ENCODE data around the gene LDLR.
"Not testable (repeated sequence)": the region's sequence is repeated elsewhere in the genome, so short reads cannot be mapped to it uniquely, and the experiment has no call there.

LDLR gene

GRCh38 chr19:11177592-11177991 lies 88.3 kb downstream of the LDLR start:
- Histone ChIP-seq H3K4me1 (ENCODE audit: insufficient read depth, poor library complexity, severe bottlenecking) (no peaks in the 10 kb centered on the region), H3K27ac (ENCODE audit: poor library complexity, severe bottlenecking) (no peak overlapping the region), H3K9me3 (ENCODE audit: severe bottlenecking) (no peaks in the 10 kb centered on the region), H3K4me3 (ENCODE audit: severe bottlenecking) (no peak overlapping the region), H3K36me3 (ENCODE audit: low read depth) (peaks cover 31% of the 10 kb centered on the region; the same call in 1 of the 2 replicates), H3K27me3 (ENCODE audit: insufficient read depth, poor library complexity, severe bottlenecking) (no peaks in the 10 kb centered on the region)
- no peak for TF ChIP-seq CTCF (IDR thresholded peaks at IDR 0.05; ENCODE audit: poor library complexity, severe bottlenecking)
- DNase-seq (ENCODE audit: low spot score) = no peak
- ATAC-seq (ENCODE audit: low read depth) = no peak

GRCh38 chr19:11179145-11179465 lies 89.8 kb downstream of the LDLR start:
- ATAC-seq (ENCODE audit: low read depth) = not testable (repeated sequence)

GRCh38 chr19:11179716-11180297 lies 90.5 kb downstream of the LDLR start:
- peaks cover 15% of the 10 kb centered on the region; the same call in 1 of the 2 replicates for H3K36me3 ChIP-seq (ENCODE audit: low read depth)
- no peak for TF ChIP-seq CTCF (IDR thresholded peaks at IDR 0.05; ENCODE audit: poor library complexity, severe bottlenecking)
- H3K27ac ChIP-seq (ENCODE audit: poor library complexity, severe bottlenecking) = no peak overlapping the region

More at GRCh38 chr19:11179145-11179465, 89.8 kb downstream of the LDLR start:
- H3K36me3 ChIP-seq (ENCODE audit: low read depth) = peaks cover 20% of the 10 kb centered on the region; the same call in 1 of the 2 replicates
- H3K4me1 ChIP-seq (ENCODE audit: insufficient read depth, poor library complexity, severe bottlenecking); H3K27me3 ChIP-seq (ENCODE audit: insufficient read depth, poor library complexity, severe bottlenecking); H3K9me3 ChIP-seq (ENCODE audit: severe bottlenecking); H3K27ac ChIP-seq (ENCODE audit: poor library complexity, severe bottlenecking); H3K4me3 ChIP-seq (ENCODE audit: severe bottlenecking); DNase-seq (ENCODE audit: low spot score): not testable (repeated sequence)

GRCh38 chr19:11180346-11180745 lies 91.1 kb downstream of the LDLR start:
- ATAC-seq (ENCODE audit: low read depth) (no peak), DNase-seq (ENCODE audit: low spot score) (no peak)
- Histone ChIP-seq H3K4me1 (ENCODE audit: insufficient read depth, poor library complexity, severe bottlenecking) (no peaks in the 10 kb centered on the region), H3K27ac (ENCODE audit: poor library complexity, severe bottlenecking) (no peak overlapping the region), H3K36me3 (ENCODE audit: low read depth) (peaks cover 15% of the 10 kb centered on the region; the same call in 1 of the 2 replicates), H3K9me3 (ENCODE audit: severe bottlenecking) (no peaks in the 10 kb centered on the region), H3K27me3 (ENCODE audit: insufficient read depth, poor library complexity, severe bottlenecking) (no peaks in the 10 kb centered on the region), H3K4me3 (ENCODE audit: severe bottlenecking) (no peak overlapping the region)
- no peak for TF ChIP-seq CTCF (IDR thresholded peaks at IDR 0.05; ENCODE audit: poor library complexity, severe bottlenecking)

More at GRCh38 chr19:11179716-11180297, 90.5 kb downstream of the LDLR start:
- DNase-seq (ENCODE audit: low spot score) = no peak
- no peaks in the 10 kb centered on the region for H3K27me3 ChIP-seq (ENCODE audit: insufficient read depth, poor library complexity, severe bottlenecking)
- no peak for ATAC-seq (ENCODE audit: low read depth)
- no peaks in the 10 kb centered on the region for H3K9me3 ChIP-seq (ENCODE audit: severe bottlenecking)
- no peaks in the 10 kb centered on the region for H3K4me1 ChIP-seq (ENCODE audit: insufficient read depth, poor library complexity, severe bottlenecking)
- no peak overlapping the region for H3K4me3 ChIP-seq (ENCODE audit: severe bottlenecking)

GRCh38 chr19:11180975-11181374 lies 91.7 kb downstream of the LDLR start:
- not testable (repeated sequence) for H3K27me3 ChIP-seq (ENCODE audit: insufficient read depth, poor library complexity, severe bottlenecking); H3K4me3 ChIP-seq (ENCODE audit: severe bottlenecking); H3K4me1 ChIP-seq (ENCODE audit: insufficient read depth, poor library complexity, severe bottlenecking); H3K9me3 ChIP-seq (ENCODE audit: severe bottlenecking); H3K27ac ChIP-seq (ENCODE audit: poor library complexity, severe bottlenecking); ATAC-seq (ENCODE audit: low read depth); DNase-seq (ENCODE audit: low spot score)
- peaks cover 14% of the 10 kb centered on the region; the same call in 1 of the 2 replicates for H3K36me3 ChIP-seq (ENCODE audit: low read depth)

- Histone ChIP-seq H3K27ac (ENCODE audit: poor library complexity, severe bottlenecking) (no peak overlapping the region), H3K4me3 (ENCODE audit: severe bottlenecking) (no peak overlapping the region), H3K27me3 (ENCODE audit: insufficient read depth, poor library complexity, severe bottlenecking) (no peaks in the 10 kb centered on the region), H3K36me3 (ENCODE audit: low read depth) (peaks cover 9% of the 10 kb centered on the region; the same call in 1 of the 2 replicates), H3K9me3 (ENCODE audit: severe bottlenecking) (no peaks in the 10 kb centered on the region), H3K4me1 (ENCODE audit: insufficient read depth, poor library complexity, severe bottlenecking) (no peaks in the 10 kb centered on the region)
- no peak for TF ChIP-seq CTCF (IDR thresholded peaks at IDR 0.05; ENCODE audit: poor library complexity, severe bottlenecking)
- no peak for DNase-seq (ENCODE audit: low spot score)
- no peak for ATAC-seq (ENCODE audit: low read depth)
Measured at GRCh38 chr19:11181488-11181887, 92.2 kb downstream of the LDLR start.

Measured in RWPE2 (cell line).